ENCODE measurements around the gene GID4. TPM values are rescaled to one million over a fixed set of nuclear protein-coding genes. Genes with fewer than 3 reads are reported as not detected.
A peak's percentile ranks its signal among the peaks of the same experiment; 100 is the strongest.

The GID4 gene
- total and polyA plus RNA-seq, 9 of the 15 experiments (the other 6 are each of a cell fraction or from before 2014, with no cell fraction given), result 1.2 to 6.4 (median 3.7) TPM

DNA sequence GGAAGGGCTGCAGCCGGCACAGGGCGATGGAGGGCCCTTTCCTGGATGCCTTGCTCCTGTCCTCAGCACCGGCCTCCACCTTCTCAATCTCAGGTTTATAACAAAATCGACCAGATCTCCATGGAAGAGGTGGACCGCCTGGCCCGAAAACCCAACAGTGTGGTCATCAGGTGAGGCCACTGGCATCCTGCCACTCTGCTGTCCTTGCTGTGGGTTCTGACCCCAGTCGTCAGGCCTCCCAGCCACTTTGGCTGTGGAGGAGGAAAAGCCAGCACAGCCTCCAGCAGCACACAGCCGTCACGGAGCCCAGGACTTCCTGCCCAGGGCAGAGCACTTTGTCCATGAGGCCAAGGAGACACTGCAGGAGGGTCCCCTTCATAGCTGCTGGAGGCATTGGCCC is 62.6 kb downstream of the GID4 start:
- POLR2A ChIA-PET, result interaction anchor here (0.7 to 1.8 kb wide), 2 partner anchors 13 to 18 kb away, joined by 3 to 8 read pairs; partner anchors contain the start of gene DRG2
- TF ChIP-seq NR1H2 (CRISPR knock-in tag; IDR thresholded peaks at IDR 0.05) (no peak), GATAD2A (IDR thresholded peaks at IDR 0.05) (no peak), FUS (optimal IDR thresholded peaks at IDR 0.05; ENCODE audit: low read depth, low read length) (no peak)
- 92% methylated on average over 8 of the region's 9 CpGs for WGBS (ENCODE audit: insufficient coverage, low coverage, missing lambda C conversion rate)
- H3K4me1 ChIP-seq (replicated peaks in 1 of 2; ENCODE audit: control insufficient read depth in 2 of 2, insufficient read depth in 2 of 2, low read length in 2 of 2), result no peaks in the 10 kb centered on the region; a peak in 1 of 5 replicates
- CTCF ChIA-PET (ENCODE audit: low intra/inter-chr PET ratio), result no interaction called here
- no TSS peak for BruUV-seq (replicated peaks)
- no peak overlapping the region for H3K4me3 ChIP-seq
- H3K27ac ChIP-seq (ENCODE audit: extremely low read depth, low read depth, low read length), result no peak overlapping the region
- DNase-seq (ENCODE audit: extremely low read depth in 1 of 4, low spot score in 3 of 4) (no peak), FAIRE-seq (no peak), ATAC-seq (no peak)
- no peak overlapping the region for H2AFZ ChIP-seq (ENCODE audit: low read depth, low read length)
- H3K36me3 ChIP-seq (ENCODE audit: control insufficient read depth, insufficient read depth, low read length), result peaks cover 53% of the 10 kb centered on the region; the same call in 2 of the 3 replicates
- H3K9me3 ChIP-seq (replicated peaks; ENCODE audit: control insufficient read depth, insufficient read depth, low read depth, low read length), result no peaks in the 10 kb centered on the region
- H3K4me2 ChIP-seq (ENCODE audit: insufficient read depth, low read length), result no peak overlapping the region
- in situ Hi-C loops (cut with MboI) (no loop called here), intact Hi-C loops (cut with micrococcal nuclease) (no loop called here)
- H3K9me1 ChIP-seq (ENCODE audit: control insufficient read depth, insufficient read depth, low read length), result no peaks in the 10 kb centered on the region
- H3K27me3 ChIP-seq (ENCODE audit: control insufficient read depth in 2 of 2, insufficient read depth in 2 of 2, low read length in 2 of 2), result no peaks in the 10 kb centered on the region
- H4K20me1 ChIP-seq (replicated peaks; ENCODE audit: control insufficient read depth, insufficient read depth, low read length), result no peaks in the 10 kb centered on the region
- peak overlapping the region in 1 of 2 experiments; percentile 52; a peak in 1 of 4 replicates for H3K9ac ChIP-seq (ENCODE audit: insufficient read depth in 1 of 2, low read depth in 2 of 2, low read length in 2 of 2)
- H3K79me2 ChIP-seq (ENCODE audit: control insufficient read depth, insufficient read depth, low read length), result no peaks in the 10 kb centered on the region

DNA sequence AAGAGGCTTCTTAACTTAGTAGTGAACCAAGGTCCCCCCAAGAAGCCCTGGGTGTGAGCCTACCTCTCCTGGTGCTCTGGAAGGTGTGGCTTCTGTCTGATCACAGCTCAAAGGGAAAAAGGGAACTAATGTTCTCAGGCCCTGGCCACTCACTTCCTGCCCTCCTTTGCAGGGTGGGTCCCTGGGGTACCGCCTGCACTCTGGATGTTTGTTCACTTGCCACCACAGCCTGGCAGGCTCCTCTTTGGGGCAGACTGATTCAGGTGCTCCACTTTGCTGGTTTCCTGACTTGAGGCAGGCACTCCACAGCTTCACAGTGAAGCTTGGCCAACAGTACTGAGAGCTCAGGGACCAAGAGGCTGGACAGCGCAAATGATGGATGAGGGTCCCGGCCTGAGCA is 63.4 kb downstream of the GID4 start:
- Histone ChIP-seq H4K20me1 (replicated peaks; ENCODE audit: control insufficient read depth, insufficient read depth, low read length) (no peaks in the 10 kb centered on the region), H3K9me3 (replicated peaks; ENCODE audit: control insufficient read depth, insufficient read depth, low read depth, low read length) (no peaks in the 10 kb centered on the region), H2AFZ (ENCODE audit: low read depth, low read length) (no peak overlapping the region), H3K79me2 (ENCODE audit: control insufficient read depth, insufficient read depth, low read length) (no peaks in the 10 kb centered on the region), H3K4me1 (replicated peaks in 1 of 2; ENCODE audit: control insufficient read depth in 2 of 2, insufficient read depth in 2 of 2, low read length in 2 of 2) (no peaks in the 10 kb centered on the region; a peak in 1 of 5 replicates), H3K4me3 (no peak overlapping the region), H3K9ac (ENCODE audit: insufficient read depth in 1 of 2, low read depth in 2 of 2, low read length in 2 of 2) (no peak overlapping the region; a peak in 1 of 4 replicates), H3K27ac (ENCODE audit: extremely low read depth, low read depth, low read length) (no peak overlapping the region), H3K4me2 (ENCODE audit: insufficient read depth, low read length) (no peak overlapping the region), H3K9me1 (ENCODE audit: control insufficient read depth, insufficient read depth, low read length) (no peaks in the 10 kb centered on the region), H3K36me3 (ENCODE audit: control insufficient read depth, insufficient read depth, low read length) (peaks cover 45% of the 10 kb centered on the region; the same call in 2 of the 3 replicates), H3K27me3 (ENCODE audit: control insufficient read depth in 2 of 2, insufficient read depth in 2 of 2, low read length in 2 of 2) (no peaks in the 10 kb centered on the region)
- WGBS (ENCODE audit: insufficient coverage, low coverage, missing lambda C conversion rate), result 94% methylated on average over 2 of the region's 3 CpGs
- DNase-seq (ENCODE audit: extremely low read depth in 1 of 4, low spot score in 3 of 4) (no peak), ATAC-seq (no peak; the same call in 2 of the 3 replicates), FAIRE-seq (no peak)
- no TSS peak for BruUV-seq (replicated peaks)
- no peak for TF ChIP-seq RBFOX2 (IDR thresholded peaks at IDR 0.05; ENCODE audit: low read depth, low read length)
- no peak for TF ChIP-seq ZBTB9 (CRISPR knock-in tag; IDR thresholded peaks at IDR 0.05)
- no peak for TF ChIP-seq SIRT6 (IDR thresholded peaks at IDR 0.05; ENCODE audit: low read depth, low read length)
- no peak for TF ChIP-seq ZNF407 (IDR thresholded peaks at IDR 0.05; ENCODE audit: low read depth)
- ChIA-PET POLR2A (interaction anchor here (0.6 to 0.7 kb wide), 4 partner anchors 13 to 752 kb away, joined by 3 read pairs; no protein-coding TSS in a partner anchor), CTCF (ENCODE audit: low intra/inter-chr PET ratio) (no interaction called here)
- in situ Hi-C loops (cut with MboI) (no loop called here), intact Hi-C loops (cut with micrococcal nuclease) (no loop called here)
